Measurements from ENCODE around the gene EMP3. TPM values are rescaled to one million over a fixed set of nuclear protein-coding genes. Genes with fewer than 3 reads are reported as not detected.

Gene EMP3
- total and polyA plus RNA-seq, 2 of the 13 experiments (the other 11 are each of a cell fraction or from before 2014, with no cell fraction given), result 2.2 to 7.8 TPM

DNA sequence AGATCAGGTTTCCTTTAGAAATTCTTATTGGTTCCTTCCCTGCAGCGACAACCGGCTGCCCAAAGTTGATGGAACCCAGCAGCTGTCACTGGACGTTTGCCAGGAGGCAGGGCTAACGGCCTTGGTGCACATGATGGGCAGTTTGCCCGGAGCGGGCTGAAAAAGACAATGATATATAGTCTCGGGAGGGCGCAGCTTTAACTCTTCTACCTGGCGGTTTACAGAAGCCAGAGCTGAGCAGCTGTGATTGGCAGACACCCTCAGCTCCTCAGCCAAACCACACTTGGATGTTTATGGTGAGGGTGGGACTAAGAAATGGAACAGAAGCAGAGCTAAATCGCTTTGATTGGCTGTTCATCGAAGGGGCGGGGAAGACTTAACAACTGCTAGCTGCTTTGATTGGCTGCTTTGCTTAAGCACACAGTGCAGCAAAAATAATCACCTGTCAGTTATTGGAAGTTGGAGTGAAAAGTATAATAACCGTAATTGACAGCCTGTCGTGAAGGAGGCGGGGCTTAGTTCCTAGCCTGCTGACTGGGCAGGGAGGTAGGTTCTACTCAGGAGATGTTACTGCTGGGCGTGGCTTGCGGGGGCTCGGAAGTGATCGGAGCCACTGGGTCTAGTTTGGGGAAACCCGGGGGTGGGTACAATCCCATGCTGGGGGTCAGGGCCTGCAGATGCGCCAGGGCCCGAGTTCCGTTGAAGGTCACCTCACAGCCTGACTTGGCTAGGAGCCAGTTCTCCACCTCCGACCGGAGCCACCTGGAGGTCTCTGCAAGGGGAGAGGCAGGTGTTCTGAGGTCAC is 7.5 kb downstream of the EMP3 start (continued):
- TF ChIP-seq HNRNPL (IDR thresholded peaks at IDR 0.05; ENCODE audit: low read depth, low read length), result no peak
- TF ChIP-seq, protein P1, sequence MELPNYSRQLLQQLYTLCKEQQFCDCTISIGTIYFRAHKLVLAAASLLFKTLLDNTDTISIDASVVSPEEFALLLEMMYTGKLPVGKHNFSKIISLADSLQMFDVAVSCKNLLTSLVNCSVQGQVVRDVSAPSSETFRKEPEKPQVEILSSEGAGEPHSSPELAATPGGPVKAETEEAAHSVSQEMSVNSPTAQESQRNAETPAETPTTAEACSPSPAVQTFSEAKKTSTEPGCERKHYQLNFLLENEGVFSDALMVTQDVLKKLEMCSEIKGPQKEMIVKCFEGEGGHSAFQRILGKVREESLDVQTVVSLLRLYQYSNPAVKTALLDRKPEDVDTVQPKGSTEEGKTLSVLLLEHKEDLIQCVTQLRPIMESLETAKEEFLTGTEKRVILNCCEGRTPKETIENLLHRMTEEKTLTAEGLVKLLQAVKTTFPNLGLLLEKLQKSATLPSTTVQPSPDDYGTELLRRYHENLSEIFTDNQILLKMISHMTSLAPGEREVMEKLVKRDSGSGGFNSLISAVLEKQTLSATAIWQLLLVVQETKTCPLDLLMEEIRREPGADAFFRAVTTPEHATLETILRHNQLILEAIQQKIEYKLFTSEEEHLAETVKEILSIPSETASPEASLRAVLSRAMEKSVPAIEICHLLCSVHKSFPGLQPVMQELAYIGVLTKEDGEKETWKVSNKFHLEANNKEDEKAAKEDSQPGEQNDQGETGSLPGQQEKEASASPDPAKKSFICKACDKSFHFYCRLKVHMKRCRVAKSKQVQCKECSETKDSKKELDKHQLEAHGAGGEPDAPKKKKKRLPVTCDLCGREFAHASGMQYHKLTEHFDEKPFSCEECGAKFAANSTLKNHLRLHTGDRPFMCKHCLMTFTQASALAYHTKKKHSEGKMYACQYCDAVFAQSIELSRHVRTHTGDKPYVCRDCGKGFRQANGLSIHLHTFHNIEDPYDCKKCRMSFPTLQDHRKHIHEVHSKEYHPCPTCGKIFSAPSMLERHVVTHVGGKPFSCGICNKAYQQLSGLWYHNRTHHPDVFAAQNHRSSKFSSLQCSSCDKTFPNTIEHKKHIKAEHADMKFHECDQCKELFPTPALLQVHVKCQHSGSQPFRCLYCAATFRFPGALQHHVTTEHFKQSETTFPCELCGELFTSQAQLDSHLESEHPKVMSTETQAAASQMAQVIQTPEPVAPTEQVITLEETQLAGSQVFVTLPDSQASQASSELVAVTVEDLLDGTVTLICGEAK (IDR thresholded peaks at IDR 0.05), result no peak
- TF ChIP-seq, protein P1 (CRISPR knock-in tag; IDR thresholded peaks at IDR 0.05), result no peak
- TF ChIP-seq, protein P2, sequence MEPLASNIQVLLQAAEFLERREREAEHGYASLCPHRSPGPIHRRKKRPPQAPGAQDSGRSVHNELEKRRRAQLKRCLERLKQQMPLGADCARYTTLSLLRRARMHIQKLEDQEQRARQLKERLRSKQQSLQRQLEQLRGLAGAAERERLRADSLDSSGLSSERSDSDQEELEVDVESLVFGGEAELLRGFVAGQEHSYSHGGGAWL (CRISPR knock-in tag; IDR thresholded peaks at IDR 0.05), result no peak
- no peak for TF ChIP-seq ZEB1 (IDR thresholded peaks at IDR 0.05; ENCODE audit: insufficient replicate concordance, low read depth)
- no peak for TF ChIP-seq SPEN (CRISPR knock-in tag; IDR thresholded peaks at IDR 0.05; ENCODE audit: low read depth)
- TF ChIP-seq FOXM1 (CRISPR knock-in tag; IDR thresholded peaks at IDR 0.05), result no peak
- TF ChIP-seq, protein P3, sequence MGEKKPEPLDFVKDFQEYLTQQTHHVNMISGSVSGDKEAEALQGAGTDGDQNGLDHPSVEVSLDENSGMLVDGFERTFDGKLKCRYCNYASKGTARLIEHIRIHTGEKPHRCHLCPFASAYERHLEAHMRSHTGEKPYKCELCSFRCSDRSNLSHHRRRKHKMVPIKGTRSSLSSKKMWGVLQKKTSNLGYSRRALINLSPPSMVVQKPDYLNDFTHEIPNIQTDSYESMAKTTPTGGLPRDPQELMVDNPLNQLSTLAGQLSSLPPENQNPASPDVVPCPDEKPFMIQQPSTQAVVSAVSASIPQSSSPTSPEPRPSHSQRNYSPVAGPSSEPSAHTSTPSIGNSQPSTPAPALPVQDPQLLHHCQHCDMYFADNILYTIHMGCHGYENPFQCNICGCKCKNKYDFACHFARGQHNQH (CRISPR knock-in tag; IDR thresholded peaks at IDR 0.05), result no peak
- no peak for TF ChIP-seq WIZ (CRISPR knock-in tag; IDR thresholded peaks at IDR 0.05)
- no peak for TF ChIP-seq FOXK1 (CRISPR knock-in tag; IDR thresholded peaks at IDR 0.05; ENCODE audit: borderline replicate concordance, low read depth)
- no peak for TF ChIP-seq ZC3H4 (CRISPR knock-in tag; IDR thresholded peaks at IDR 0.05; ENCODE audit: borderline replicate concordance)
- TF ChIP-seq ISL2 (CRISPR knock-in tag; IDR thresholded peaks at IDR 0.05), result no peak
- no peak for TF ChIP-seq NONO (IDR thresholded peaks at IDR 0.05)
- no peak for TF ChIP-seq NONO (CRISPR knock-in tag; conservative IDR thresholded peaks at IDR 0.05)
- no peak for TF ChIP-seq ZNF224 (CRISPR knock-in tag; IDR thresholded peaks at IDR 0.05)
- no peak for TF ChIP-seq ARNT (IDR thresholded peaks at IDR 0.05)
- no peak for TF ChIP-seq ZBTB42 (CRISPR knock-in tag; IDR thresholded peaks at IDR 0.05)
- TF ChIP-seq, protein P4, sequence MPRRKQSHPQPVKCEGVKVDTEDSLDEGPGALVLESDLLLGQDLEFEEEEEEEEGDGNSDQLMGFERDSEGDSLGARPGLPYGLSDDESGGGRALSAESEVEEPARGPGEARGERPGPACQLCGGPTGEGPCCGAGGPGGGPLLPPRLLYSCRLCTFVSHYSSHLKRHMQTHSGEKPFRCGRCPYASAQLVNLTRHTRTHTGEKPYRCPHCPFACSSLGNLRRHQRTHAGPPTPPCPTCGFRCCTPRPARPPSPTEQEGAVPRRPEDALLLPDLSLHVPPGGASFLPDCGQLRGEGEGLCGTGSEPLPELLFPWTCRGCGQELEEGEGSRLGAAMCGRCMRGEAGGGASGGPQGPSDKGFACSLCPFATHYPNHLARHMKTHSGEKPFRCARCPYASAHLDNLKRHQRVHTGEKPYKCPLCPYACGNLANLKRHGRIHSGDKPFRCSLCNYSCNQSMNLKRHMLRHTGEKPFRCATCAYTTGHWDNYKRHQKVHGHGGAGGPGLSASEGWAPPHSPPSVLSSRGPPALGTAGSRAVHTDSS (CRISPR knock-in tag; conservative IDR thresholded peaks at IDR 0.05), result no peak
- no peak for TF ChIP-seq ZNF773 (CRISPR knock-in tag; IDR thresholded peaks at IDR 0.05; ENCODE audit: borderline replicate concordance)
